ENCODE measurements around the gene TRMT6. TPM values are rescaled to one million over a fixed set of nuclear protein-coding genes. Genes with fewer than 3 reads are reported as not detected.

Gene TRMT6
- polyA plus RNA-seq, 1 donor (not counting 4 experiments of a cell fraction or from before 2014, with no cell fraction given): 26.3 TPM

DNA sequence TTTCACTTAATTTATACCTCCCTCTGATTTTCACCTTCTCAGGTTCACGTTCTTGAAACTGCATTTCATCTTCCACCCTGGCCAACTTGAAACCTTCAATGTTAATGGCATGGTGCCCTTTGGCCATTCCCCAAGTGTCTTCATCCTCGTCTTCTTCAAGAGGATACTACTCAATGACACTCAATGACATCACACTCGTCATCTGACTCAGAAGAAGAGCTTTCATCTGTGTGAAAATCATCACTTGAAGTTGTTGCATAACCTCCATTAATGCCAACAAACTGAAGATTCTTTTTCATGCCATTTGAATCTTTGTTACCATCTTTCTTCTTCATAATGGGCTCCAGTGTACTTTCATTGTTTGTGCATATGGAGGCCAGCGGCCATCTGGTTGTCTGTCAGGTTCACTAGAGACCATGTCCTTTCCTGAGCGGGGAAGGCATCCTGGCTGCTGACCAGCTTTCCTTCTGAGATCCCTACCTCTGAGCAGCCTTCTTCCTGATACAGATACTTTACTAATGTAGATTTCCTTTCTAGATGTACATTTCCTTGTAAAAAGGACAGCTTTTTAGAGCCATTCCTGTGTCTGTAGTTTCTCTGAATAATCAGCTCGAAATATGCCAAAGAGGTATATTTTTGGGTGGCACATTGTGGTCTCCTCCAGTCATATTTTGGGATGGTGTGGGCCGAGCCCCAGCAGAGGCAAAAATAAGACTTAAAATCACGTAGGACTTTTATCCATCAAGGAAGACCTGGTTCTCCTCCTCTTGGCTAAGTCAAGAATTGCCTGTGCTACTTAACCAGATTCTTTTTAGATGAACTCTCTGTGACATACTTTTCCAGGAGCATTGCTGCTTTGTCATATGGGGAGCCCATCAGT is 21.3 kb downstream of the TRMT6 start:
- dilution Hi-C loops (cut with MboI; ENCODE audit: extremely low pct_ligation_motif_present, low sequenced_read_pairs): no loop called here
- H3K36me3 ChIP-seq (ENCODE audit: control insufficient read depth in 2 of 2, extremely low read depth in 1 of 2, insufficient read depth in 2 of 2, low read length in 2 of 2): no peaks in the 10 kb centered on the region
- no peaks in the 10 kb centered on the region for H3K27me3 ChIP-seq (ENCODE audit: control insufficient read depth, extremely low read depth, insufficient read depth, low read length)
- H2AFZ ChIP-seq (ENCODE audit: control insufficient read depth, low read length): no peak overlapping the region
- H3K79me2 ChIP-seq (ENCODE audit: control insufficient read depth, insufficient read depth, low read length): no peaks in the 10 kb centered on the region
- no peak overlapping the region for H3K9ac ChIP-seq (ENCODE audit: control insufficient read depth, extremely low read depth, insufficient read depth, low read length)
- TF ChIP-seq CTCF (optimal IDR thresholded peaks at IDR 0.05 in 1 of 3, IDR thresholded peaks at IDR 0.05 in 1 of 3, conservative IDR thresholded peaks at IDR 0.05 in 1 of 3; ENCODE audit: extremely low read depth in 1 of 3, insufficient read depth in 2 of 3, low read length in 3 of 3) (no peak), EZH2 (IDR thresholded peaks at IDR 0.05; ENCODE audit: low read length) (no peak)
- FAIRE-seq (no peak), DNase-seq (ENCODE audit: low read depth, low spot score) (no peak)
- no peaks in the 10 kb centered on the region for H3K9me3 ChIP-seq (ENCODE audit: control insufficient read depth, low read depth, low read length)
- no peak overlapping the region for H3K4me2 ChIP-seq (ENCODE audit: control insufficient read depth, extremely low read depth, insufficient read depth, low read depth, low read length)
- no peaks in the 10 kb centered on the region for H3K9me1 ChIP-seq (ENCODE audit: control insufficient read depth, extremely low read depth, insufficient read depth, low read length)
- no peak overlapping the region for H3K4me3 ChIP-seq (ENCODE audit: control insufficient read depth in 2 of 3, extremely low read depth in 1 of 3, insufficient read depth in 2 of 3, low read depth in 1 of 3, low read length in 3 of 3)
- H3K27ac ChIP-seq (ENCODE audit: control insufficient read depth, insufficient read depth, low read length): no peak overlapping the region
- no peaks in the 10 kb centered on the region for H4K20me1 ChIP-seq (ENCODE audit: control insufficient read depth, extremely low read depth, insufficient read depth, low read length)
- no peaks in the 10 kb centered on the region for H3K4me1 ChIP-seq (ENCODE audit: control insufficient read depth, extremely low read depth, insufficient read depth, low read length)

GRCh38 chr20:5927749-5928462 is 22.4 kb downstream of the TRMT6 start:
- Histone ChIP-seq H3K4me1 (ENCODE audit: control insufficient read depth, extremely low read depth, insufficient read depth, low read length) (no peaks in the 10 kb centered on the region), H3K27ac (ENCODE audit: control insufficient read depth, insufficient read depth, low read length) (no peak overlapping the region), H3K9me1 (ENCODE audit: control insufficient read depth, extremely low read depth, insufficient read depth, low read length) (no peaks in the 10 kb centered on the region), H3K4me3 (ENCODE audit: control insufficient read depth in 2 of 3, extremely low read depth in 1 of 3, insufficient read depth in 2 of 3, low read depth in 1 of 3, low read length in 3 of 3) (no peak overlapping the region), H2AFZ (ENCODE audit: control insufficient read depth, low read length) (no peak overlapping the region), H3K79me2 (ENCODE audit: control insufficient read depth, insufficient read depth, low read length) (no peaks in the 10 kb centered on the region), H3K9me3 (ENCODE audit: control insufficient read depth, low read depth, low read length) (no peaks in the 10 kb centered on the region), H3K9ac (ENCODE audit: control insufficient read depth, extremely low read depth, insufficient read depth, low read length) (no peak overlapping the region), H3K36me3 (ENCODE audit: control insufficient read depth in 2 of 2, extremely low read depth in 1 of 2, insufficient read depth in 2 of 2, low read length in 2 of 2) (no peaks in the 10 kb centered on the region), H3K4me2 (ENCODE audit: control insufficient read depth, extremely low read depth, insufficient read depth, low read depth, low read length) (no peak overlapping the region), H3K27me3 (ENCODE audit: control insufficient read depth, extremely low read depth, insufficient read depth, low read length) (no peaks in the 10 kb centered on the region), H4K20me1 (ENCODE audit: control insufficient read depth, extremely low read depth, insufficient read depth, low read length) (no peaks in the 10 kb centered on the region)
- DNase-seq (ENCODE audit: low read depth, low spot score): no peak
- TF ChIP-seq EZH2 (IDR thresholded peaks at IDR 0.05; ENCODE audit: low read length) (no peak), CTCF (optimal IDR thresholded peaks at IDR 0.05 in 1 of 3, IDR thresholded peaks at IDR 0.05 in 1 of 3, conservative IDR thresholded peaks at IDR 0.05 in 1 of 3; ENCODE audit: extremely low read depth in 1 of 3, insufficient read depth in 2 of 3, low read length in 3 of 3) (no peak)
- dilution Hi-C loops (cut with MboI; ENCODE audit: extremely low pct_ligation_motif_present, low sequenced_read_pairs): no loop called here
- FAIRE-seq: no peak

Measured in keratinocyte (primary cell).